MV-4-11 (cell line): Measurements from ENCODE around the gene RPS18.

Source experiments
- DNase-seq: peaks from one replicate; lab custom pipeline; 2025; lab: John Stamatoyannopoulos, UW

Gene RPS18

GRCh38 chr6:33314943-33315792 is 43.3 kb downstream of the RPS18 start:
- no peak for DNase-seq

GRCh38 chr6:33315793-33316602 is 44.1 kb downstream of the RPS18 start:
- no peak for DNase-seq

GRCh38 chr6:33316603-33317418 is 44.9 kb downstream of the RPS18 start:
- no peak for DNase-seq

GRCh38 chr6:33317419-33317668 is 45.5 kb downstream of the RPS18 start:
- no peak for DNase-seq

- peak; percentile 99 for DNase-seq
Measured at GRCh38 chr6:33317669-33318425, 46.0 kb downstream of the RPS18 start, which contains the start of gene ZBTB22. ZBTB22 (minus strand) TSS chr6:33317744; CDS start chr6:33316916, 828 bp downstream.

- DNase-seq: no peak
Measured at GRCh38 chr6:33318426-33319073, 46.7 kb downstream of the RPS18 start.

GRCh38 chr6:33319939-33320314 is 48.1 kb downstream of the RPS18 start:
- DNase-seq: no peak

GRCh38 chr6:33320315-33321181 is 48.7 kb downstream of the RPS18 start:
- DNase-seq: no peak

GRCh38 chr6:33321227-33321626 is 49.4 kb downstream of the RPS18 start:
- no peak for DNase-seq

- DNase-seq: no peak
Measured at GRCh38 chr6:33323623-33323948, 51.7 kb downstream of the RPS18 start.

- DNase-seq: peak; percentile 52
Measured at GRCh38 chr6:33324125-33324524, 52.2 kb downstream of the RPS18 start.
